Neural crest cell (in vitro differentiated cells): ENCODE measurements around the gene CBX5. TPM values are rescaled to one million over a fixed set of nuclear protein-coding genes. Genes with fewer than 3 reads are reported as not detected.

Experiments
- DNase-seq: peaks from one replicate; pipeline ENCODE4 v3.0.0; 2021; ENCODE audit warnings: low read depth, mixed read lengths, low spot score
- H3K27ac Mint-ChIP-seq: one replicate; pipeline ENCODE4 v1.8.0; 2021; ENCODE audit warnings: mild to moderate bottlenecking, mixed read lengths; ENCODE audit not compliant: unreplicated experiment
- H3K27me3 Mint-ChIP-seq: 2 replicates; pipeline ENCODE4 v1.8.0; 2021; ENCODE audit warnings: low read depth, mild to moderate bottlenecking, mixed read lengths
- H3K36me3 Mint-ChIP-seq: 2 replicates; pipeline ENCODE4 v1.8.0; 2021; ENCODE audit warnings: low read depth, mild to moderate bottlenecking, mixed read lengths
- H3K4me1 Mint-ChIP-seq: 2 replicates; pipeline ENCODE4 v1.8.0; 2021; ENCODE audit warnings: mixed read lengths
- H3K4me3 Mint-ChIP-seq: one replicate; pipeline ENCODE4 v1.8.0; 2021; ENCODE audit warnings: mild to moderate bottlenecking, mixed read lengths
- H3K9me3 Mint-ChIP-seq: 2 replicates; pipeline ENCODE4 v1.8.0; 2021; ENCODE audit warnings: mixed read lengths
- total RNA-seq: library from RNA; stranded (reverse); gene quantifications from 2 replicates; pipeline ENCODE4 v1.2.1, GENCODE V29; 2021
- TF ChIP-seq, protein P1 (sequence below): fragments of 200-600 bp; sonication (generic); conservative IDR thresholded peaks from 2 replicates; pipeline ENCODE4 v1.5.0; 2021; ENCODE audit warnings: antibody characterized with exemption, mild to moderate bottlenecking

Gene CBX5
- total RNA-seq, 1 donor from 2014 or later: 369 TPM

DNA sequence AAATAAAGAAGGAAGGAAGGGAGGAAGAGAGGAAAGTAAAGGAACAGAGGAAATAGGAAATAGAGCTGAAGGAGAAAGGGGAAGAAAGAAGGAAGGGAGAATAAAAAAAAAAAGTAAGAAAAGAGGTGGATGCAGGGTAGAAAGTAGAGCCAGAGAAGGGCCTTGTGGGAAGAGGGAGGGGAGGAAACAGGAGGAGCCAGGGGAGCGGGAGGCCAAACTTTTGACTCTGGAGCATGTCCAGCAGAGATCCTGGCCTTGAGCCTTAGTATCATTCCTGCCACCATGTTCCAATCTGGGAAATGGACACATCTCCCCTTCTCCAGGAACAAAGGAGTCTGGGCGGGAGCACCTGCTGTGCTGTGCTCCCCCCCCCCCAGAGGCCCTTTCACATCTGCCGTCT, 80.0 kb downstream of the CBX5 start:
- no peaks in the 10 kb centered on the region for H3K36me3 Mint-ChIP-seq
- peaks cover 98% of the 10 kb centered on the region for H3K27me3 Mint-ChIP-seq
- H3K9me3 Mint-ChIP-seq: no peaks in the 10 kb centered on the region
- H3K4me1 Mint-ChIP-seq: peaks cover 16% of the 10 kb centered on the region
- H3K4me3 Mint-ChIP-seq: no peak overlapping the region
- TF ChIP-seq, protein P1, sequence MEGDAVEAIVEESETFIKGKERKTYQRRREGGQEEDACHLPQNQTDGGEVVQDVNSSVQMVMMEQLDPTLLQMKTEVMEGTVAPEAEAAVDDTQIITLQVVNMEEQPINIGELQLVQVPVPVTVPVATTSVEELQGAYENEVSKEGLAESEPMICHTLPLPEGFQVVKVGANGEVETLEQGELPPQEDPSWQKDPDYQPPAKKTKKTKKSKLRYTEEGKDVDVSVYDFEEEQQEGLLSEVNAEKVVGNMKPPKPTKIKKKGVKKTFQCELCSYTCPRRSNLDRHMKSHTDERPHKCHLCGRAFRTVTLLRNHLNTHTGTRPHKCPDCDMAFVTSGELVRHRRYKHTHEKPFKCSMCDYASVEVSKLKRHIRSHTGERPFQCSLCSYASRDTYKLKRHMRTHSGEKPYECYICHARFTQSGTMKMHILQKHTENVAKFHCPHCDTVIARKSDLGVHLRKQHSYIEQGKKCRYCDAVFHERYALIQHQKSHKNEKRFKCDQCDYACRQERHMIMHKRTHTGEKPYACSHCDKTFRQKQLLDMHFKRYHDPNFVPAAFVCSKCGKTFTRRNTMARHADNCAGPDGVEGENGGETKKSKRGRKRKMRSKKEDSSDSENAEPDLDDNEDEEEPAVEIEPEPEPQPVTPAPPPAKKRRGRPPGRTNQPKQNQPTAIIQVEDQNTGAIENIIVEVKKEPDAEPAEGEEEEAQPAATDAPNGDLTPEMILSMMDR: no peak
- H3K27ac Mint-ChIP-seq: no peak overlapping the region
- DNase-seq: no peak

DNA sequence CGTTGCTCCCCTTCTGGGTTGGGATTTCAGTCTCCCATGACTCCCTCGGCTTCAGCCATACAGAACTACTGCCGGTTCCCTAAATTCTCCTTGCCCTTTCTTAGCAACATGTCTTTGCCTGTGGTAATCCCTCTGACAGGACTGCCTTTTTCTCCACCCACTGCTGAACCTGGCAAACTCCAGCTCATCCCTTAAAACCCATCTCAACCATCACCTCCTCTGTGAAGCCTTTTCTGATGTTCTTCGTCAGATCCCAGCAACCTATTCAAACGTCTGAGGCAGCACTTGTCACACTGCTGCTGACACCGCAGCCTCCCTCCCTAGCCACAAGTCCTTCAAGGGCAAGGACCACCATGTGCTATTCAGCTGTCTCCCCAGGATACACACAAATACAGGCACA, 80.9 kb downstream of the CBX5 start:
- no peaks in the 10 kb centered on the region for H3K9me3 Mint-ChIP-seq
- H3K27me3 Mint-ChIP-seq: peaks cover 100% of the 10 kb centered on the region
- DNase-seq: no peak
- no peak overlapping the region for H3K27ac Mint-ChIP-seq
- H3K36me3 Mint-ChIP-seq: no peaks in the 10 kb centered on the region
- TF ChIP-seq, protein P1: no peak
- H3K4me1 Mint-ChIP-seq: peaks cover 16% of the 10 kb centered on the region
- no peak overlapping the region for H3K4me3 Mint-ChIP-seq

DNA sequence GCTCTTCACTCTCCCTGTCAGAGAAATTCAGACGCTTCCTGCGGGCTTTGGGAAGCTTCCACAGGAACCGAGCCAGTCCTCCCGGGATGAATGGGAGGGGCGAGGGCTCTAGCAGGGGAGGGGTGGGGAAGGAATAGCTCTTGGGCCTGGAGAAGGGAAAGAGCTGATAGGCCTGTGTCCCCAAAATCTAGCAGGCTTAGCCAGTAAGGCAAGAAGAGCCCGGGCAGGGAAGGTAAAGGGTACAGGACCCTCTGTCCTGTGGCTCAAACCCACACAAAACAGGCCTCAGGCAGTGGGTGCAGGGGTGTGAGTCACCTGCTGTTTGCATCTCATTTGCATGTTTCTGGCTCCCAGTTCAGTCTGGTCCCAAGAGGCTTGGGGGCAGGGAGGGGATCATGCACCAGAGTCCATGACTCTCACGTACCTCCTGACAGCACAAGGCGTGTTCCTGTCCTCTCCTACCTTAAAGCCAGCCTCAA, 82.5 kb downstream of the CBX5 start:
- H3K27me3 Mint-ChIP-seq: peaks cover 100% of the 10 kb centered on the region
- DNase-seq: no peak
- H3K36me3 Mint-ChIP-seq: no peaks in the 10 kb centered on the region
- TF ChIP-seq, protein P1: no peak
- no peak overlapping the region for H3K4me3 Mint-ChIP-seq
- no peaks in the 10 kb centered on the region for H3K9me3 Mint-ChIP-seq
- peaks cover 16% of the 10 kb centered on the region for H3K4me1 Mint-ChIP-seq
- H3K27ac Mint-ChIP-seq: no peak overlapping the region

DNA sequence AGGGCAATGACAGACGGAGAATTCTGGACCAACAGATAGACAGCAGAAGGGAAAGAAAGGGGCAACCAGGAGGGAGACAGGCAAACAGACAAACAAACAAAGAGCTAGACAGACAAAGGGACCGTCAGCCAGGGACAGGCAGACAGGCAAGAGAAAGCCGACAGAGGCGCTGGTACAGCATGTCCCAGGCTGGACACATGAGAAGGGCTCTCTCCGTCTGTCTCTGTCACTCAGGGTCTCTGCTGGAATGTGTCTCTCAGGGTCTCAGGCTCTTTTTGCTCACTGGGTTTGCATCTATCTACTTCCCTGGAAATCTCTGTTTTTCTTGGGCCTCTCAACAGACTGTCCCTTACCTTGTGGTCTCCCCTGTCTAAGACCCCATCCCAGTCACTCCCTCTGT, 82.9 kb downstream of the CBX5 start:
- Mint-ChIP-seq H3K4me3 (no peak overlapping the region), H3K4me1 (peaks cover 16% of the 10 kb centered on the region), H3K27me3 (peaks cover 100% of the 10 kb centered on the region), H3K36me3 (no peaks in the 10 kb centered on the region), H3K27ac (no peak overlapping the region), H3K9me3 (no peaks in the 10 kb centered on the region)
- TF ChIP-seq, protein P1: no peak
- no peak for DNase-seq

DNA sequence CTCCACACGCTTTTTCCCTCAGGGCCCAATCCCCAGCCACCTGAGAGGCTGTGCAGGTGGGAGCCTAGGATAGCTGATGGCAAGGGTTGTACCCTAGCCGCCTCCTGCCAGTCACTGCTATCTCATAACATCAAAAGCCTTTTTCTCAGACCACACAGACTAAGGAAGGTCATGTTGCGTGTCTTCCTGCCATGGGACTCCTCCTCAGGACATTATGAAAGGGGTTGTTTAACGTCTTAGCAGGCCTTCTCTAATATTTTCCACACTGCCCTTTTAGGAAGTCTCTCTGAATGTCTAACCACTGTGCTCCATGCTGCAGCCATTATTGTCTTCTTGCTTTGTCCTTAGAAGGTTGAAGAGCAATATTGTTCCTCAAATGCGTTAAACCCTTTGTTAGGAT, 83.5 kb downstream of the CBX5 start:
- Mint-ChIP-seq H3K4me1 (peaks cover 19% of the 10 kb centered on the region), H3K4me3 (no peak overlapping the region), H3K27ac (no peak overlapping the region), H3K36me3 (no peaks in the 10 kb centered on the region), H3K27me3 (peaks cover 100% of the 10 kb centered on the region), H3K9me3 (no peaks in the 10 kb centered on the region)
- DNase-seq: no peak
- TF ChIP-seq, protein P1: no peak
